Activated naive CD8-positive, alpha-beta T cell (primary cell): ENCODE results near the gene LAMB4.

ENCODE experiments used
- H3K27ac Mint-ChIP-seq: one replicate; pipeline ENCODE4 v1.8.0; 2021; ENCODE audit warnings: mixed read lengths
- H3K27me3 Mint-ChIP-seq: one replicate; pipeline ENCODE4 v1.8.0; 2021; ENCODE audit warnings: mixed read lengths
- H3K36me3 Mint-ChIP-seq: one replicate; pipeline ENCODE4 v1.8.0; 2021; ENCODE audit warnings: mixed read lengths
- H3K4me1 Mint-ChIP-seq: one replicate; pipeline ENCODE4 v1.8.0; 2021; ENCODE audit warnings: low read depth, mixed read lengths
- H3K4me3 Mint-ChIP-seq: one replicate; pipeline ENCODE4 v1.8.0; 2021; ENCODE audit warnings: mild to moderate bottlenecking, mixed read lengths
- H3K9me3 Mint-ChIP-seq: one replicate; pipeline ENCODE4 v1.8.0; 2021; ENCODE audit warnings: low read depth, mixed read lengths

The LAMB4 gene

GRCh38 chr7:108002726-108003598 is 127.2 kb downstream of the LAMB4 start, which contains the start of gene LAMB1:
LAMB1 (minus strand) TSS chr7:108003161; CDS start chr7:108002885, 276 bp downstream.
- Mint-ChIP-seq H3K9me3 (no peaks in the 10 kb centered on the region), H3K27ac (no peak within 1 kb of the TSS), H3K27me3 (peaks cover 35% of the 10 kb centered on the region), H3K4me1 (peaks cover 22% of the 10 kb centered on the region), H3K36me3 (no peaks in the 10 kb centered on the region), H3K4me3 (peak within 1 kb of the TSS; percentile 79)

- Mint-ChIP-seq H3K4me3 (peak overlapping the region; percentile 79), H3K36me3 (no peaks in the 10 kb centered on the region), H3K27me3 (peaks cover 39% of the 10 kb centered on the region), H3K27ac (no peak overlapping the region), H3K9me3 (no peaks in the 10 kb centered on the region), H3K4me1 (peaks cover 22% of the 10 kb centered on the region)
Observed at GRCh38 chr7:108001764-108002725, 128.1 kb downstream of the LAMB4 start.

GRCh38 chr7:108000875-108001763 is 129.0 kb downstream of the LAMB4 start:
- Mint-ChIP-seq H3K9me3 (no peaks in the 10 kb centered on the region), H3K27ac (no peak overlapping the region), H3K27me3 (peaks cover 33% of the 10 kb centered on the region), H3K4me1 (peaks cover 22% of the 10 kb centered on the region), H3K36me3 (no peaks in the 10 kb centered on the region), H3K4me3 (peak overlapping the region; percentile 76)

GRCh38 chr7:107999779-108000560 is 130.2 kb downstream of the LAMB4 start:
- Mint-ChIP-seq H3K4me1 (peaks cover 20% of the 10 kb centered on the region), H3K27ac (no peak overlapping the region), H3K27me3 (peaks cover 33% of the 10 kb centered on the region), H3K4me3 (no peak overlapping the region), H3K36me3 (no peaks in the 10 kb centered on the region), H3K9me3 (no peaks in the 10 kb centered on the region)

- Mint-ChIP-seq H3K4me1 (peaks cover 14% of the 10 kb centered on the region), H3K36me3 (no peaks in the 10 kb centered on the region), H3K4me3 (no peak overlapping the region), H3K9me3 (no peaks in the 10 kb centered on the region), H3K27me3 (peaks cover 26% of the 10 kb centered on the region), H3K27ac (no peak overlapping the region)
Observed at GRCh38 chr7:107998660-107999480, 131.3 kb downstream of the LAMB4 start.

- Mint-ChIP-seq H3K27me3 (peaks cover 21% of the 10 kb centered on the region), H3K36me3 (no peaks in the 10 kb centered on the region), H3K27ac (no peak overlapping the region)
Observed at GRCh38 chr7:107998150-107998549, 132.0 kb downstream of the LAMB4 start.

GRCh38 chr7:107996072-107996882 is 133.9 kb downstream of the LAMB4 start:
- H3K27ac Mint-ChIP-seq: no peak overlapping the region
- peaks cover 24% of the 10 kb centered on the region for H3K27me3 Mint-ChIP-seq
- H3K4me1 Mint-ChIP-seq: peaks cover under 1% of the 10 kb centered on the region
- no peaks in the 10 kb centered on the region for H3K36me3 Mint-ChIP-seq
- H3K4me3 Mint-ChIP-seq: no peak overlapping the region
- no peaks in the 10 kb centered on the region for H3K9me3 Mint-ChIP-seq

More at GRCh38 chr7:107998150-107998549, 132.0 kb downstream of the LAMB4 start:
- Mint-ChIP-seq H3K4me3 (no peak overlapping the region), H3K4me1 (peaks cover 8% of the 10 kb centered on the region), H3K9me3 (no peaks in the 10 kb centered on the region)

- no peaks in the 10 kb centered on the region for H3K9me3 Mint-ChIP-seq
- no peak overlapping the region for H3K27ac Mint-ChIP-seq
- peaks cover 20% of the 10 kb centered on the region for H3K27me3 Mint-ChIP-seq
- no peak overlapping the region for H3K4me3 Mint-ChIP-seq
- H3K36me3 Mint-ChIP-seq: no peaks in the 10 kb centered on the region
- no peaks in the 10 kb centered on the region for H3K4me1 Mint-ChIP-seq
Observed at GRCh38 chr7:107995184-107996071, 134.7 kb downstream of the LAMB4 start.

- H3K4me3 Mint-ChIP-seq: no peak overlapping the region
Observed at GRCh38 chr7:107994421-107995030, 135.6 kb downstream of the LAMB4 start.

GRCh38 chr7:107993891-107994291 is 136.3 kb downstream of the LAMB4 start:
- Mint-ChIP-seq H3K27me3 (peaks cover 22% of the 10 kb centered on the region), H3K36me3 (no peaks in the 10 kb centered on the region), H3K9me3 (no peaks in the 10 kb centered on the region), H3K4me3 (no peak overlapping the region), H3K27ac (no peak overlapping the region), H3K4me1 (no peaks in the 10 kb centered on the region)

More at GRCh38 chr7:107994421-107995030, 135.6 kb downstream of the LAMB4 start:
- Mint-ChIP-seq H3K27ac (no peak overlapping the region), H3K27me3 (peaks cover 20% of the 10 kb centered on the region), H3K36me3 (no peaks in the 10 kb centered on the region), H3K4me1 (no peaks in the 10 kb centered on the region), H3K9me3 (no peaks in the 10 kb centered on the region)

GRCh38 chr7:107989618-107990373 is 140.4 kb downstream of the LAMB4 start:
- Mint-ChIP-seq H3K27ac (no peak overlapping the region), H3K4me1 (no peaks in the 10 kb centered on the region), H3K36me3 (no peaks in the 10 kb centered on the region), H3K4me3 (no peak overlapping the region), H3K9me3 (no peaks in the 10 kb centered on the region), H3K27me3 (peaks cover 28% of the 10 kb centered on the region)
